Glutamatergic neuron (in vitro differentiated cells): Measurements from ENCODE around the gene TXNDC17. TPM values are rescaled to one million over a fixed set of nuclear protein-coding genes. Genes with fewer than 3 reads are reported as not detected.
"Not testable (repeated sequence)": the region's sequence is repeated elsewhere in the genome, so short reads cannot be mapped to it uniquely, and the experiment has no call there.

Source experiments
- DNase-seq: peaks from one replicate; pipeline ENCODE4 v3.0.0; 2022
- H3K27ac Mint-ChIP-seq: one replicate; pipeline ENCODE4 v1.8.0; 2020; ENCODE audit warnings: mild to moderate bottlenecking, mixed read lengths, inconsistent platforms; ENCODE audit not compliant: unreplicated experiment
- H3K27me3 Mint-ChIP-seq: one replicate; pipeline ENCODE4 v1.8.0; 2020; ENCODE audit warnings: mild to moderate bottlenecking, moderate library complexity, mixed read lengths, inconsistent platforms; ENCODE audit not compliant: unreplicated experiment
- H3K36me3 Mint-ChIP-seq: one replicate; pipeline ENCODE4 v1.8.0; 2020; ENCODE audit warnings: mild to moderate bottlenecking, mixed read lengths, inconsistent platforms; ENCODE audit not compliant: unreplicated experiment
- H3K4me1 Mint-ChIP-seq: one replicate; pipeline ENCODE4 v1.8.0; 2020; ENCODE audit warnings: mild to moderate bottlenecking, low read depth, mixed read lengths, inconsistent platforms; ENCODE audit not compliant: unreplicated experiment
- H3K4me3 Mint-ChIP-seq: one replicate; pipeline ENCODE4 v1.8.0; 2020; ENCODE audit warnings: mild to moderate bottlenecking, mixed read lengths, inconsistent platforms; ENCODE audit not compliant: unreplicated experiment
- H3K9me3 Mint-ChIP-seq: one replicate; pipeline ENCODE4 v1.8.0; 2020; ENCODE audit warnings: mild to moderate bottlenecking, moderate library complexity, mixed read lengths, inconsistent platforms; ENCODE audit not compliant: unreplicated experiment
- CTCF ChIP-seq: fragments of 200-600 bp; sonication (generic); IDR thresholded peaks from one replicate; pipeline ENCODE4 v1.5.0; 2021; ENCODE audit not compliant: partially characterized antibody, unreplicated experiment
- microRNA-seq: library from miRNA; unstranded; fragments of <30 nt; microRNA quantifications from one replicate; pipeline ENCODE4, GENCODE V29; 2020; ENCODE audit not compliant: unreplicated experiment
- total RNA-seq: library from RNA; stranded (reverse); fragmentation: NEBNext Ultra II Directional; extraction: Animal tissue kit (Norgen Biotek cat#: 25700); gene quantifications from one replicate; pipeline ENCODE4 v1.2.1, GENCODE V29; 2021; ENCODE audit not compliant: unreplicated experiment

TXNDC17 gene
- total RNA-seq, 1 donor from 2014 or later: 89.5 TPM

DNA sequence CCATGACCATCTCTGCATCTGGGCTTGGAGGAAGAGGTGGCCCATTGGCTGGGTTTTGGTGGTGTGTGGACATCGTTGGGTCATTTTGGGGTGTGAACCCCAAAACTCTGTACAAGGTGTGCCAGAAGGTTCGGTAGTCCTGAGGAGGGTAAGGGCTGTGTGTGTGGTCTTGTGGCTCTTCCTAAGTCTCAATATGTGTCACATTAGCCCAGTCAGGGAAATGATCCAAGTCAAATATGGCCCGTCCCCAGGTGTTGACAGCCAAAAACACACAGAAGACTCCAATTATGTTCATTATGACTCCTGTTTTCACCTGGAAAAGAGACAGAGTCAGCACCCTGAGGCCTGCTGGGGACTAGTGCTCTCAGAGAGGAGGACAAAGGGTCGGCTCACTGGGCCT is 45.2 kb downstream of the TXNDC17 start:
- TF ChIP-seq CTCF: no peak
- no peaks in the 10 kb centered on the region for H3K36me3 Mint-ChIP-seq
- peaks cover 10% of the 10 kb centered on the region for H3K27me3 Mint-ChIP-seq
- DNase-seq: no peak
- H3K4me1 Mint-ChIP-seq: no peaks in the 10 kb centered on the region
- no peak overlapping the region for H3K27ac Mint-ChIP-seq
- H3K9me3 Mint-ChIP-seq: peaks cover 3% of the 10 kb centered on the region
- no peak overlapping the region for H3K4me3 Mint-ChIP-seq

DNA sequence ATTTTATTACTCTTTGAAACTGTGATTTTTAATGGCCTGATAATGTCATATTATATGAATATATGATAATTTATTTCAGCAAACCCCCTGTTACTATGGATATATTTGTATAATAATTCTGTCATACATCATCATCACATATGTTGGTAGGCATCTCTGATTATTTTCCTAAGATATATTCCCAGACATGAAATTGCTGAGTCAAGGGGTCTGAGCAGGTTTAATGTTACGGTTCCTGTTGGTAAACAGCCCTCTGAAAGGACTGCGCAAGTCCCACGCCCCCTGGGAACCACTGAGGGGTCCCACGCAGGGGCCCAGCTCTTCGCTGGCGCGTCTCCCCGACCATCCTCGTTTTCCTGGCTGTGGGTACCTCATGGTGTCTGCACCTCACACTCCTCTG is 48.1 kb downstream of the TXNDC17 start:
- Mint-ChIP-seq H3K9me3 (peaks cover 3% of the 10 kb centered on the region), H3K4me1 (no peaks in the 10 kb centered on the region), H3K4me3 (no peak overlapping the region), H3K36me3 (no peaks in the 10 kb centered on the region), H3K27ac (no peak overlapping the region), H3K27me3 (peaks cover 11% of the 10 kb centered on the region)
- TF ChIP-seq CTCF: no peak
- DNase-seq: no peak

GRCh38 chr17:6690641-6691040 is 49.8 kb downstream of the TXNDC17 start:
- no peak for DNase-seq
- Mint-ChIP-seq H3K27ac (no peak overlapping the region), H3K36me3 (no peaks in the 10 kb centered on the region), H3K27me3 (peaks cover 11% of the 10 kb centered on the region), H3K4me1 (no peaks in the 10 kb centered on the region), H3K4me3 (no peak overlapping the region), H3K9me3 (peaks cover 3% of the 10 kb centered on the region)
- TF ChIP-seq CTCF: no peak

DNA sequence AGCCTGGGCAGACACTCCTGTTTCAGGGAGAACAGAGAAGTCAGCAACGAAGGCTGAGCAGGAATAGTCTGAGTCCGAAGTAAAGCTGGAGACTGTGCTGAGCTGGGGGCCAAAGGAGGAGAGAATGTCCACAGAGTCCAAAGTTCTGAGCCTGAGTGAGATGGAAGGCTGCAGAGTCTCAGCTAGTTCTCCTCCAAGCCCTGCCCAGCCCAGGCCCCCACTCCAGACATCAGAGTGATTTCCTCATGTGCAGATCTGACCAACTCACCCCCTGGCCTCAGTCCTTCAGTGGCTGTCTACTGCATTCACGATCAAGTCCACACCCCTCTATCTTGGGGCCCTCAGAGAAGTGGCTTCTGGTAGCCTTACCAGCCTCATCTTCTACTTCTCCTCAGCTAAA is 50.7 kb downstream of the TXNDC17 start:
- no peak for DNase-seq
- no peak overlapping the region for H3K4me3 Mint-ChIP-seq
- H3K4me1 Mint-ChIP-seq: no peaks in the 10 kb centered on the region
- no peaks in the 10 kb centered on the region for H3K36me3 Mint-ChIP-seq
- TF ChIP-seq CTCF: no peak
- H3K9me3 Mint-ChIP-seq: no peaks in the 10 kb centered on the region
- H3K27me3 Mint-ChIP-seq: peaks cover 11% of the 10 kb centered on the region
- H3K27ac Mint-ChIP-seq: no peak overlapping the region

DNA sequence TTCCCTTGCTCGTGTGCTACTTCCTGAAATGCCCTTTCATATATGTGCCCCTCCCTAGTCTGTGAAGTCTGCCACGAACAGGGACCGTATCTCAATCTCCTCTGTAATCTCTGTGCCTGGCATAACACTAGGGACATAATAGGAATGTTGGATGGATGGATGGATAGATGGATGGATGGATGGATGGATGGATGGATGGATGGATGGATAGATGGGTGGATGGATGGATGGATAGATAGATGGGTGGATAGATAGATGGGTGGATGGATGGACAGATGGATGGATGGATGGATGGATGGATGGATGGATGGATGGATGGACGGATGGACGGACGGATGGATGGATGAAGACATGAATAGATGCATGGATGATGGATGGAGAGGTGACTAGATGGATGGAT is 51.1 kb downstream of the TXNDC17 start:
- not testable (repeated sequence) for DNase-seq, H3K27me3 Mint-ChIP-seq, H3K4me1 Mint-ChIP-seq, H3K9me3 Mint-ChIP-seq, H3K27ac Mint-ChIP-seq, H3K4me3 Mint-ChIP-seq, H3K36me3 Mint-ChIP-seq

Small RNAs within 50 kb of the gene (microRNA-seq; reads per million reads assigned to microRNA genes)
- not detected for gene MIR4520-1
- not detected for gene MIR4520-2

Other genes starting within 250 kb of the TXNDC17 start
- 0.76 TPM for gene AIPL1, start 205.9 kb upstream of the TXNDC17 start, total RNA-seq
- gene PIMREG, start 196.6 kb upstream of the TXNDC17 start, total RNA-seq: 28.4 TPM
- gene PITPNM3, start 84.5 kb upstream of the TXNDC17 start, total RNA-seq: 1.4 TPM
- 25.6 TPM for gene KIAA0753, start 349 bp upstream of the TXNDC17 start, total RNA-seq
- gene MED31, start 10.5 kb downstream of the TXNDC17 start, total RNA-seq: 12.7 TPM
- 4.6 TPM for gene C17orf100, start 10.7 kb downstream of the TXNDC17 start, total RNA-seq
- not detected for gene SLC13A5, start 72.3 kb downstream of the TXNDC17 start, total RNA-seq
- not detected for gene XAF1, start 115.0 kb downstream of the TXNDC17 start, total RNA-seq
- not detected for gene FBXO39, start 135.2 kb downstream of the TXNDC17 start, total RNA-seq
- not detected for gene TEKT1, start 190.7 kb downstream of the TXNDC17 start, total RNA-seq